Endothelial cell of umbilical vein (primary cell): Measurements from ENCODE around the gene CYGB. TPM values are rescaled to one million over a fixed set of nuclear protein-coding genes. Genes with fewer than 3 reads are reported as not detected.

Source experiments
- BruUV-seq: library from RNA; stranded (reverse); fragments of 400-500 nt; replicated peaks from 2 replicates; lab custom pipeline; 2021; lab: Mats Ljungman, UMichigan
- CTCF ChIA-PET: fragments of 300-600, 350-600 bp; sonication (Branson Sonifier 250); formaldehyde crosslinking; loops from one replicate; lab custom pipeline; 2021; ENCODE audit warnings: antibody characterized with exemption, inconsistent platforms; lab: Charles Lee
- POLR2A ChIA-PET: fragments of 300-600, 350-600 bp; sonication (Branson Sonifier 250); formaldehyde crosslinking; loops from one replicate; lab custom pipeline; 2021; ENCODE audit warnings: antibody characterized with exemption, inconsistent platforms; lab: Charles Lee
- DNase-seq: peaks from one replicate; pipeline ENCODE4 v3.0.0-alpha.2; 2011; ENCODE audit warnings: low read depth, low spot score
- FAIRE-seq: peaks from 2 replicates; lab custom pipeline; 2011; peaks lifted over from hg19 to GRCh38; lab: Jason Lieb, UNC
- H2AFZ ChIP-seq: 2 replicates; pipeline ENCODE4 v1.6.0; 2012; ENCODE audit warnings: low read depth, low read length, control low read depth, inconsistent platforms
- H3K27ac ChIP-seq: 2 replicates; pipeline ENCODE4 v1.5.1; 2011; ENCODE audit warnings: low read depth, mild to moderate bottlenecking, control low read depth, low read length, moderate library complexity; ENCODE audit not compliant: insufficient read depth
- H3K27me3 ChIP-seq, 2 experiments: 2 replicates each; pipeline versions ENCODE4 v1.6.0 to v1.6.1; 2011; ENCODE audit warnings: low read length in 2 of 2, mixed read lengths in 1 of 2; ENCODE audit not compliant: control insufficient read depth in 2 of 2, insufficient read depth in 2 of 2
- H3K36me3 ChIP-seq, 2 experiments: 2 replicates in 1 of 2; 3 replicates in 1 of 2; pipeline ENCODE4 v1.5.1; 2011; ENCODE audit warnings: low read length in 2 of 2, mild to moderate bottlenecking in 1 of 2, moderate library complexity in 1 of 2; ENCODE audit not compliant: control insufficient read depth in 2 of 2, insufficient read depth in 2 of 2; ENCODE audit errors: extremely low read depth in 1 of 2
- H3K4me1 ChIP-seq: 3 replicates; pipeline ENCODE4 v1.5.1; 2011; ENCODE audit warnings: mild to moderate bottlenecking, low read length; ENCODE audit not compliant: control insufficient read depth, insufficient read depth; ENCODE audit errors: extremely low read depth
- H3K4me2 ChIP-seq: 2 replicates; pipeline ENCODE4 v1.6.1; 2011; ENCODE audit warnings: low read length, control low read depth, mixed read lengths; ENCODE audit not compliant: insufficient read depth
- H3K4me3 ChIP-seq, 3 experiments: fragments of 200-600 bp in 1 of 3; sonication (generic), shearing (Covaris generic) in 1 of 3; replicated peaks in 1 of 3; 2 replicates each; pipeline ENCODE4 v1.5.1; 2011 to 2016; ENCODE audit warnings: control low read depth in 3 of 3, low read length in 3 of 3, mild to moderate bottlenecking in 2 of 3, inconsistent platforms in 1 of 3, low read depth in 1 of 3, moderate library complexity in 1 of 3; ENCODE audit not compliant: insufficient read depth in 1 of 3
- H3K79me2 ChIP-seq: 2 replicates; pipeline ENCODE4 v1.6.0; 2012; ENCODE audit warnings: low read length, inconsistent platforms; ENCODE audit not compliant: control insufficient read depth, insufficient read depth
- H3K9ac ChIP-seq: replicated peaks from 2 replicates; pipeline ENCODE3; 2011; ENCODE audit warnings: low read length, control low read depth; ENCODE audit not compliant: insufficient read depth; ENCODE audit errors: extremely low read depth
- H3K9me1 ChIP-seq: replicated peaks from 3 replicates; pipeline ENCODE4 v1.6.0; 2011; ENCODE audit warnings: mild to moderate bottlenecking, low read length; ENCODE audit not compliant: control insufficient read depth, insufficient read depth; ENCODE audit errors: extremely low read depth
- H3K9me3 ChIP-seq: replicated peaks from 2 replicates; pipeline ENCODE4 v1.5.1; 2012; ENCODE audit warnings: low read length, inconsistent platforms; ENCODE audit not compliant: control insufficient read depth, insufficient read depth
- H4K20me1 ChIP-seq: replicated peaks from 2 replicates; pipeline ENCODE3; 2011; ENCODE audit warnings: mild to moderate bottlenecking, low read length; ENCODE audit not compliant: control insufficient read depth, insufficient read depth; ENCODE audit errors: extremely low read depth
- CTCF ChIP-seq, 2 donors: IDR thresholded peaks; 1 replicate in 1 of 2; 2 replicates in 1 of 2; pipeline ENCODE4 v1.5.1; 2011; ENCODE audit warnings: low read length in 2 of 2, mild to moderate bottlenecking in 2 of 2, moderate library complexity in 2 of 2, control low read depth in 1 of 2, inconsistent platforms in 1 of 2, low read depth in 1 of 2; ENCODE audit not compliant: insufficient read depth in 1 of 2; ENCODE audit errors: extremely low read depth in 1 of 2
- EZH2 ChIP-seq: IDR thresholded peaks from 2 replicates; pipeline ENCODE4 v1.6.1; 2012; ENCODE audit warnings: borderline replicate concordance, low read depth, mild to moderate bottlenecking, moderate library complexity, low read length, inconsistent platforms; ENCODE audit not compliant: severe bottlenecking
- FOS ChIP-seq: IDR thresholded peaks from 2 replicates; pipeline ENCODE4 v1.6.1; 2011; ENCODE audit warnings: mild to moderate bottlenecking, low read length, moderate library complexity, borderline replicate concordance; ENCODE audit not compliant: insufficient read depth
- GATA2 ChIP-seq: IDR thresholded peaks from 2 replicates; pipeline ENCODE4 v1.7.0; 2011; ENCODE audit warnings: low read depth, mild to moderate bottlenecking, moderate library complexity, mixed read lengths, low read length; ENCODE audit not compliant: insufficient read length, insufficient read depth
- JUN ChIP-seq: IDR thresholded peaks from 2 replicates; pipeline ENCODE4 v1.6.1; 2011; ENCODE audit warnings: borderline replicate concordance, low read depth; ENCODE audit not compliant: insufficient read length, insufficient read depth
- MYC ChIP-seq: IDR thresholded peaks from one replicate; pipeline ENCODE4 v1.6.1; 2011; ENCODE audit warnings: mild to moderate bottlenecking, low read depth, low read length
- POLR2A ChIP-seq: IDR thresholded peaks from 2 replicates; pipeline ENCODE4 v1.6.1; 2012; ENCODE audit warnings: low read depth, mild to moderate bottlenecking, control low read depth, low read length
- POLR2AphosphoS5 ChIP-seq: IDR thresholded peaks from 2 replicates; pipeline ENCODE4 v1.6.1; 2012; ENCODE audit warnings: low read depth, mild to moderate bottlenecking, control low read depth, low read length, moderate library complexity; ENCODE audit not compliant: insufficient read depth
- dilution Hi-C: fragments of 300-500 bp; cut with MboI; formaldehyde crosslinking; loops from one replicate; pipeline ENCODE4 v1.15.0; 2019; ENCODE audit warnings: low sequenced_read_pairs; ENCODE audit not compliant: extremely low pct_ligation_motif_present
- intact Hi-C: fragments of 100-400 bp; cut with micrococcal nuclease; formaldehyde crosslinking; loops from one replicate; pipeline ENCODE4 v1.10.0; 2022
- polyA plus RNA-seq, 4 experiments: library from polyadenylated mRNA; depleted of rRNA in 3 of 4; stranded (reverse) in 3 of 4; unstranded in 1 of 4; fragments of >200 nt; gene quantifications; 2 replicates each; pipeline versions ENCODE4 v1.2.1 to v1.2.3, GENCODE V29; 2011 to 2012; ENCODE audit warnings: missing spikeins in 1 of 4
- total RNA-seq: library from RNA; stranded (reverse); gene quantifications from 2 replicates; pipeline ENCODE4 v1.2.3, GENCODE V29; 2021
- TF ChIP-seq, protein P1 (sequence below): IDR thresholded peaks from 2 replicates; pipeline ENCODE4 v1.6.1; 2011; ENCODE audit not compliant: insufficient read depth, insufficient read length

CYGB gene
- total and polyA plus RNA-seq, 2 donors (not counting 3 experiments of a cell fraction or from before 2014, with no cell fraction given): 0.22 to 0.91 TPM

DNA sequence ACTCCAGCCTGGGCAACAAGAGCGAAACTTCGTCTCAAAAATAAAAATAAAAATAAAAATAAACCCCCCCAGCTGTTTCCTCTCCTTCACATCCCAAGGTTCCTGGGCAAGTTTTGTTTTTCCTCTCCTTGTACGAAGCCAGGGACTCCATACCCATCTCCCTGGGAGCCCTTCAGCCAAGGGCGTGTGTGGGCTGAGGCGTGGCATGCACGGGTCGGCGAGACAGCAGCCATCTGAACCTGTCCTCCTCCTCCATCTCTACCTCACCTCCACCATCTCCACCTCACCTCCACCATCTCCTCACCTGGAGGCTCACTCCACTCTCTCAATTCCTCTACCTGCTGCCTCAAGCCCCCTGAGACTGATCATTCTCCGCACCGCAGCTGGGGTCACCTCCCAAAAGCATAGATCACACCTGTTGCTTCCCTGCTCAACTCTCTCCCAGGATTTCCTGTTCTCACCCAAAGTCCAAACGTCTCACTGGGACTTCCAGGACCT, 53.2 kb downstream of the CYGB start:
- no peak overlapping the region for H3K27ac ChIP-seq
- intact Hi-C loops: no loop called here

GRCh38 chr17:76481071-76481655, 56.3 kb downstream of the CYGB start:
- dilution Hi-C loops (no loop called here), intact Hi-C loops (loop anchor here (1.0 kb wide), 1 partner anchor 42 kb away; no protein-coding TSS in a partner anchor)
- no TSS peak for BruUV-seq
- no peak overlapping the region for H3K4me3 ChIP-seq
- no peaks in the 10 kb centered on the region for H3K79me2 ChIP-seq
- ChIA-PET POLR2A (no interaction called here), CTCF (interaction anchor here (1.0 kb wide), 1 partner anchor 23 kb away, joined by 3 read pairs; no protein-coding TSS in a partner anchor)
- FAIRE-seq: no peak
- H3K27ac ChIP-seq: no peak overlapping the region
- TF ChIP-seq EZH2 (no peak), POLR2A (no peak), GATA2 (no peak), POLR2AphosphoS5 (no peak), JUN (no peak), MYC (no peak), FOS (no peak), CTCF (IDR thresholded peaks at IDR 0.05; ENCODE audit: extremely low read depth in 1 of 2, insufficient read depth in 1 of 2, low read depth in 1 of 2, low read length in 2 of 2) (no peak)
- TF ChIP-seq, protein P1, sequence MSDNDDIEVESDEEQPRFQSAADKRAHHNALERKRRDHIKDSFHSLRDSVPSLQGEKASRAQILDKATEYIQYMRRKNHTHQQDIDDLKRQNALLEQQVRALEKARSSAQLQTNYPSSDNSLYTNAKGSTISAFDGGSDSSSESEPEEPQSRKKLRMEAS: no peak
- no peak for DNase-seq
- H2AFZ ChIP-seq: no peak overlapping the region
- H3K4me1 ChIP-seq: peaks cover 15% of the 10 kb centered on the region
- no peaks in the 10 kb centered on the region for H3K9me1 ChIP-seq
- no peaks in the 10 kb centered on the region for H4K20me1 ChIP-seq
- H3K27me3 ChIP-seq: no peaks in the 10 kb centered on the region
- no peak overlapping the region for H3K9ac ChIP-seq
- no peak overlapping the region for H3K4me2 ChIP-seq
- H3K9me3 ChIP-seq: no peaks in the 10 kb centered on the region
- H3K36me3 ChIP-seq: peaks cover 0 to 4% of the 10 kb centered on the region in 2 experiments

More for the DNA sequence above, 53.2 kb downstream of the CYGB start:
- Histone ChIP-seq H3K9me3 (no peaks in the 10 kb centered on the region), H3K4me1 (peaks cover 12% of the 10 kb centered on the region), H3K79me2 (no peaks in the 10 kb centered on the region), H4K20me1 (no peaks in the 10 kb centered on the region), H3K9ac (no peak overlapping the region), H3K36me3 (peaks cover 0 to 3% of the 10 kb centered on the region in 2 experiments), H3K4me2 (no peak overlapping the region), H3K9me1 (no peaks in the 10 kb centered on the region), H2AFZ (peak overlapping the region; percentile 5), H3K27me3 (no peaks in the 10 kb centered on the region), H3K4me3 (no peak overlapping the region)
- DNase-seq: no peak
- TF ChIP-seq EZH2 (no peak), FOS (no peak), GATA2 (no peak), POLR2AphosphoS5 (no peak), JUN (no peak), MYC (no peak)
- CTCF ChIA-PET: no interaction called here
- no TSS peak for BruUV-seq
- peak; percentile 4 for FAIRE-seq
- POLR2A ChIA-PET: no interaction called here
- dilution Hi-C loops: no loop called here
